Activated CD8-positive, alpha-beta memory T cell treated with anti-CD3 and anti-CD28 coated beads for 1 hour (primary cell): ENCODE results near the gene FITM1.
A peak's percentile ranks its signal among the peaks of the same experiment; 100 is the strongest.

ENCODE experiments used
- DNase-seq, 2 donors: peaks; one replicate each; pipeline ENCODE4 v3.0.0-alpha.2; 2020; ENCODE audit warnings: low read depth in 1 of 2; ENCODE audit errors: extremely low read depth in 1 of 2

Gene FITM1

DNA sequence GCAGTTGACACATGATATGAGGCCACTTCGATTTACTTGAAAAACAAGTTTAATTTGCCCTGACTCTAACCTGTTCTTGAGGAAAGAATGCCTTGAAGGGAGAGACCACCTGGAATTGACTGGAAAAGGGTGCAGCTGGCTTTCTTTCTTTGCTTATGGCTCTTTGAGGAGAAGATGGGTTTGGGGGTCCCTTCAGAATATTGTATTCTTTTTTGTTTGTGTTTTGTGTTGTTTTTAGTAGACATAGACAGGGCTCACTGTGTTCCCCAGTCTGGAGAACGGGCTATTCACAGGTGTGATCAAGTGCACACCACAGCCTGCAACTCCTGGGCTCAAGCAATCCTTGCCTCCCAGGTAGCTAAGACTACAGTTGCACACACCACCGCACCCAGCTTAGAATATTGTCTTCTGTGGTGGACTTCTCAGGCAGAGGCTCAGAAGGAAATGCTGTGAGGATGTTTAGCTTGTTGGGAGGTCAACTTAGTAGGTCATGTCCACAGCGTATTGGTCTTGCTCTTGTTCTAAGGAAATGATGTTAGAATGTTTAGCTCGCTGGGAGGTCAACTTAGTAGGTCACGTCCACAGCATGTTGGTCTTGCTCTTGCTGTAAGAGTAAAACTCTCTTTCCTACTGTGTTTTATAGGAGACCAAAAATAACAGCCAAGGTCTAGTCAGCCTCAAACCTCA is 14.2 kb upstream of the FITM1 start:
- DNase-seq = no peak

DNA sequence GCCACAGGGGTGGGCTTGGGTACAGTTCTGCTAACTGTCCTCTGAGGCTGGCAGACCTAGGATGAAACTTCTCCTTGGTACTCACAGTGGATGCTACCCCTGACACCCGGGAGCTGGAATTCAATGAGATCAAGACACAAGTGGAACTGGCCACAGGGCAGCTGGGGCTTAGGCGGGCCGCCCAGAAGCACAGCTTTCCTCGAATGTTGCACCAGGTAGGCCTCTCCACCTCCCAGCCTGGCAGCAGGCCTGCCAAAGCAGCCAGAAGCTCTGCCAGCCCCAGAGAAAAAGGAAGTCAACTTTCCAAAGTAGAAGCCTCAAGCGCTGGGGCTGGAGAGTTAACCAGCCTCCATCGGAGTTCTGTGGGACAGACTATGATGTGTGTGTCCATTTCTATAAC is 13.3 kb upstream of the FITM1 start:
- no peak for DNase-seq

DNA sequence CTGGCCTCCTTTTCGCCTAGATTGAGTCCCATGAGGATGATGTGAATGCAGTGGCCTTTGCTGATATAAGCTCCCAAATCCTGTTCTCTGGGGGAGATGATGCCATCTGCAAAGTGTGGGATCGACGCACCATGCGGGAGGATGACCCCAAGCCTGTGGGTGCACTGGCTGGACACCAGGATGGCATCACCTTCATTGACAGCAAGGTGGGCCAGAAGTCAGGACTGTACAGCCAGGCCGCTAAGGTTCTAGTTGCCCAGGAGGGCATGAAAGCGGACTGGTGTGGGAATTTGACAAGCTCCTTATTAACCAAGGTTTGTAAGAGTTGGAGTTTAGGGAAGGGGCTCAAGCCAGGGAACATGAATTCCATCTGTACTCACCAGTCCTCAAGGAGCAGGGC is 10.8 kb upstream of the FITM1 start:
- DNase-seq = no peak

DNA sequence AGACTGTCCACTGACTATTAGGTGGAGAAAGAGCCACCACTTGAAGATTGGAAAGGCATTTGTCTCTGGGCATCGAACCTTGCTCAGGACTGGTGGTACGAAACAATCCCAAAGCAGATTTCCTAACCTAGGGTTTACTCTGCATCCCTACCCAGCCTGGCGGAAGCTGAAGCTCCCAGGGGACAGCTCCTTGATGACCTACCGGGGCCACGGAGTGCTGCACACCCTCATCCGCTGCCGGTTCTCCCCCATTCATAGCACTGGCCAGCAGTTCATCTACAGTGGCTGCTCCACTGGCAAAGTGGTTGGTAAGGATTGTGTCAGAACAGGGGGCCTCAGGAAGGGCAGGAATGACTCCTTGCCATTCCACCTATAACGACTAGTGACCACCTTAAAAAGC is 9.2 kb upstream of the FITM1 start:
- no peak for DNase-seq

DNA sequence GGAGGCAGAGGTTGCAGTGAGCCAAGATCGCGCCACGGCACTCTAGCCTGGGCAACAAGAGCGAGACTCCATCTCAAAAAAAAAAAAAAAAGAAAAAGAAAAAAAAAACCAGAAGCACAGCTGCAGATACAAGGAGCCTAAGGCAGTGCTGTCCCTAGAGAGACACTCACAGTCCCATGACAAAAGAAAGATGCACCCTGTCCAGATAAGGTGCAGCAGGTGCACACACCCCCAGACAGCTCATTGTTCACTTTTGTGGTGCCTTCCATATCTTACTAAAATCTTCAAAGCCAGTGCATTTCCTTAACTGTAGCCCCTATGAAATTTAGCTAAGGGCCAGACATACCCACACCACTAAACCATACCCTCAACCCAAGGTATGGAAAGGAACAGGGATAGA is 8.0 kb upstream of the FITM1 start:
- DNase-seq = no peak

DNA sequence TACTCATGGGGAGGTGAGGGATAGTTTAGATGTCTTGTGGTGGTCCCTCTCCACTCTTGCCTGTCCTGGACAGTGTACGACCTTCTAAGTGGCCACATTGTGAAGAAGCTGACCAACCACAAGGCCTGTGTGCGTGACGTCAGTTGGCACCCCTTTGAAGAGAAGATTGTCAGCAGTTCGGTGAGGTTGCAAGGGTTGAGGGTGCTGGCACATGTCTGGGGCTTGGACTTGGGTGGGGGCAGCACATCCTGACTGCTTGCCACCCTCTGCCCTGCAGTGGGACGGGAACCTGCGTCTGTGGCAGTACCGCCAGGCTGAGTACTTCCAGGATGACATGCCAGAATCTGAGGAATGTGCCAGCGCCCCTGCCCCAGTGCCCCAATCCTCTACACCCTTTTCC is 7.6 kb upstream of the FITM1 start:
- DNase-seq = no peak

DNA sequence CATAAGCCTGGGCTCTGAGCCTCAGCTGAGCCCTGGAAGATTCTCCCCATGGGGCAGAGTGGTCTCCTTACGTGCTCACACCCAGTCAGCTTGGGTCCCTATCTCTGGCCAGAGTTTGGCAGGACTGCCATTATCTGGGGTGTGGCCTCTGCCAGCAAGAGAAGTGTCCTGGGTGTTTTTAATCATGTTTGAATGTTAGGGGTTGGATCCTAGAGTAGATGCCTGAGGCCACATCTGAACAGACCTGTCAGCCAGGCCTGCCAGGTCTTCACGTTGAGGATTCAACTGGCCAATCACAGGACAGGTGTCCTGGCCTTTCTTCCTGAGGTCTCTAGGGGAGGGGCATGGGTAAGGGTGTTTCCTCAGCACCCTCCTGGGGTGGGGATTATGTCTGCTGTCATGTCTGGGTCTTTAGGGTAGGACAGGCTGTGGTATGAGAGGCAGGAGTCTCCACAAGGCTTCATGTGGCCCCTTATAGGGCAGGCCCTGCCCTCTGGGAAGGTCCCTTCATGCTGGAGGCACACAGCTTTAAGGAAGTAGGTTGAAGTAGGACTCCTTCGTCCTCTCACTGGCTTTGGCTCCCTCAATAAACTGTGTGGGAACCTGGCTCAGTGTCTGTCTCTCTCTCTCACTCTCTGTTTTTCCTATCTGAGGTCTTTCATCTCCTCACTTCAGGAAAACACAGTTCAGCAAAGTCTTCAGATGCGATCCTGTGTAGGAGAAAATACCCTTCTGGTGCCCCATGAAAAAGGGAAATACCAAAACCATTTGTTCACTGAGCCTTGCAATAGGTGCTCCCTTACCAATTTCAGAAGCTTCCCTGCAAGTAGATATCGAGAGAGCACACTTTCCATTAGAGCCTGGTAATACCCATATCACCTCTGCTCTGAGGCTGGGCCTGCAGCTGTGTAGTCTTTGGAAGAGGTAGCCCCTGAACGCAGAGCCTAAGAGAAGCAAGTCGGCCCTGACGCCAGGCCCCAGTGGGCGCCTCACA is 6.7 kb upstream of the FITM1 start:
- DNase-seq = no peak

DNA sequence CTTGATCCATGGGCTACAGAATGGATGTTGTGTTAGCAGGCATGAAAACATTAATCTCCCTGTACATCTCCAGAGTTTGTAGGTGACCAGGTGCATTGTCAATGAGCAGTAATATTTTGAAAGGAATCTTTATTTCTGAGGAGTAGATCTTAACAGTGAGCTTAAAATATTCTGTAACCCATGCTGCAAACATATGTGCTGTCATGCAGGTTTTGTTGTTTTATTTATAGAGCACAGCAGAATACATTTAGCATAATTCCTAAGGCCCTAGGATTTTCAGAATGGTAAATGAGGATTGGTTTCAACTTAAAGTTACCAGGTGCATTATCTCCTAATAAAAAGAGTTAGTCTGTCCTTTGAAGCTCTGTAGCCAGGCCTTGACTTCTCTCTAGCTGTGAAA is 3.5 kb upstream of the FITM1 start:
- DNase-seq = no peak

DNA sequence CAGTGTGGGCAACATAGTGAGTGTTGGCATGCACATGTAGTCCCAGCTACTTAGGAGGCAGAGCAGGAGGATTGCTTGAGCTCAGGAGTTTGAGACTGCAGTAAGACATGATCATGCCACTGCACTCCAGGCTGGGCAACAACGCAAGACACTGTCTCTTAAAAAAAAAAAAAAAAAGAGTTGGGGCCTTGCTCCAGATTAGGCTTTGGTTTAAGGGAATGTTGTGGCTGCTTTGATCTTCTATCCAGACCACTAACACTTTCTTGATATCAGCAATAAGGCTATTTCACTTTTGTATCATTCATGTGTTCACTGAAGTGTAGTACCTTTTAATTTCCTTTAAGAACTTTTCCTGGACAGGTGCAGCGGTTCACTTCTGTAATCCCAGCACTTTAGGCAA is 2.8 kb upstream of the FITM1 start:
- DNase-seq = no peak

DNA sequence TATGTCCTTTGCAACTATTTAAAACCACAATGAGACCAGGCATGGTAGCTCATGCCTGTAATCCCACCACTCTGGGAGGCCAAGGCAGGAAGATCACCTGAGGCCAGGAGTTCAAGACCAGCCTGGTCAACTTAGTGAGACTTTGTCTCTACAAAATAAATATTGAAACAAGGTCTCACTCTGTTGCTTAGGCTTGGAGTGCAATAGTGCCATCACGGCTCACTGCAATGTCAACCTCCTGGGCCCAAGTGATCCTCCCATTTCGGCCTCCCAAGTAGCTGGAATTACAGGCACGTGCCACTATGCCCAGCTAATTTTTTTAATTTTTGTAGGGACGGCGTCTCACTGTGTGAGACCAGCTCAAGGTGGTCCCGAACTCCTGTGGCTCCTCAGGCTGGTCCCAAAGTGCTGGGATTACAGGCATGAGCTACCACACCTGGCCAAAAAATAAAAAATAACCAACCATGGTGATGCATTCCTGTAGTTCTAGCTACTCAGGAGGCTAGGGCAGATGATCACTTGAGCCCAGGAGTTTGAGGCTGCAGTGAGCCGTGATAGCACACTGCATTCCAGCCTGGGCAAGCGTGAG is 955 bp upstream of the FITM1 start:
- DNase-seq = no peak

DNA sequence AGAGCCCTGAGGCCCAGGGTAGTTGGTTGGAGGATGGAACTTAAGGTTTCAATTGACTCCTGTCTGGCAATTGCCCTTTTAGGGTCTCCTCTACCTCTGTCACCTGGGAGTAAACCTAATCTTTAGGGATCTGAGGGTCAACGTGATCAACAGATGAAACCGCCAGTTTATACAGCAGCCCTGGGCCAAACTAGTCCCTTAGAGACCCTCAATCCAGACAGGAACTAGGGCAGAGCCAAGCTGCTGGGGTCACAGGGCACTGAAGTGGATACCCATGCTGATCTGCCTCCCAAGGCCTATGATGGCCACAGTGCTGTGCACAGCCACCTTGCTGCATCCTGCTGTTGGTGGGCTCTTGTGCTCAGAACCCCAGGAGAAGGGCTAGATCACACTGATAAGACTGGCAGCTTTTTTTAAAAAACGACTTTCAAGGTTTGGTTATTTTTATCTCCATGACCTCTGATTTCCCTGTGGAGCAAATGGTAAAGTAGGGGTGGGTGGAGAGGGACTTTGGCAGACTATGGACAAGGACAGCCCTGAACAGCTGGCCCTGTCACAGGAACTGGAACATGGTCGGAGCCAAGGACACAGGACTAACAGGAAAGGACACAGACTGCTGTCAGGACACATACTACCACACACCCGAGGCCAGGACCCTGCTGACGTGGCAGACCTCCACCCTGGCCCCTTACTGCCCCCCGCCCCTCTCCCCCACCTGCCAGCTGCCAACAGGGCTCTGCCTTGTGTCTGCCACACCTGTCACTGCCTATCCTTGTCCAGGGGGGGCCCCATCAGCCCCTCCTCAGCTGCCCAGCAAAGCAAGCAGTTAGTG is 474 bp downstream of the FITM1 start:
- no peak for DNase-seq

DNA sequence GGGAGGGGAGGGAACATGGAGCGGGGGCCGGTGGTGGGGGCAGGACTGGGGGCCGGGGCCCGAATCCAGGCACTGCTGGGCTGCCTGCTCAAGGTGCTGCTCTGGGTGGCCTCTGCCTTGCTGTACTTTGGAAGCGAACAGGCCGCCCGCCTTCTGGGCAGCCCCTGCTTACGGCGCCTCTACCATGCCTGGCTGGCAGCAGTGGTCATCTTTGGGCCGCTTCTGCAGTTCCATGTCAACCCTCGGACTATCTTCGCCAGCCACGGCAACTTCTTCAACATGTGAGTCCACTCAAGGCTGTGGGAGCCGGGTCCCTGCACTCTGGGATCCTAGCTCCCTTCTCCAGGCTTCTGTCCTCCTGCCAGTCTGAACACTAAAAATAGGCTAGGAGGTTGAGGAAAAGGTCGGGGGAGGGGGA is 1.1 kb downstream of the FITM1 start:
- DNase-seq = no peak

DNA sequence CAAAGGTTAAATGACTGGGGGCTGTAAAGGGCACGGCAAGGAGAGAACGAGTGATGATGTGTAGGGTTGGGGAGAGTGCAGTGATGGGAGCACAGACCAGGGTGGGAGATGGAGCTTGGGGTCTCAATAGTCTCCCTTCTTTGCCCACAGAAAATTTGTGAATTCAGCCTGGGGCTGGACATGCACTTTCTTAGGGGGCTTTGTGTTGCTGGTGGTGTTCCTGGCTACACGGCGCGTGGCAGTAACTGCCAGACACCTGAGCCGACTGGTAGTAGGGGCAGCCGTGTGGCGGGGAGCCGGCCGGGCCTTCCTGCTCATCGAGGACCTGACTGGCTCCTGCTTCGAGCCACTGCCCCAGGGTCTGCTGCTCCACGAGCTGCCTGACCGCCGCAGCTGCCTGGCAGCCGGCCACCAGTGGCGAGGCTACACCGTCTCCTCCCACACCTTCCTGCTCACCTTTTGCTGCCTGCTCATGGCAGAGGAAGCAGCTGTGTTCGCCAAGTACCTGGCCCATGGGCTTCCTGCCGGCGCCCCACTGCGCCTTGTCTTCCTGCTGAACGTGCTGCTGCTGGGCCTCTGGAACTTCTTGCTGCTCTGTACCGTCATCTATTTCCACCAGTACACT is 1.7 kb downstream of the FITM1 start:
- DNase-seq = no peak

DNA sequence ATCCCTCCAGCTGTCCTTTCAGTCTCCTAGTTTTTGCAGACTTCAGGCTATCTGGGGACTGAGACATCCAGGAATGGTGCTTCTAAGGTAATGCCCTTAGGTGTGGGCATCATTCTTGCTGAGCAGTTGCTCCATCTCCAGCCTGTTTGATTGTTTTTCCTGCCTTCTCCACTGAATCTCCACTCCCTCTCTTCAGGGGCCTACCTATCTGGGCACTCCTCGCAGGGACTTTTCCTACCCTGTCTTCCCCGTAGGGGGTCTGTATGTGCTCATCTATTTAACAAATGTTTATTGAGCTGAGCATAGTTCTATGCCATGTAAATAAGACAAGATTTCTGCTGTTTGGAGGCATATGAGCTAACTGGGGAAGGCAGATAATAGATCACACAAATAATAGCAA is 2.5 kb downstream of the FITM1 start:
- DNase-seq = no peak

DNA sequence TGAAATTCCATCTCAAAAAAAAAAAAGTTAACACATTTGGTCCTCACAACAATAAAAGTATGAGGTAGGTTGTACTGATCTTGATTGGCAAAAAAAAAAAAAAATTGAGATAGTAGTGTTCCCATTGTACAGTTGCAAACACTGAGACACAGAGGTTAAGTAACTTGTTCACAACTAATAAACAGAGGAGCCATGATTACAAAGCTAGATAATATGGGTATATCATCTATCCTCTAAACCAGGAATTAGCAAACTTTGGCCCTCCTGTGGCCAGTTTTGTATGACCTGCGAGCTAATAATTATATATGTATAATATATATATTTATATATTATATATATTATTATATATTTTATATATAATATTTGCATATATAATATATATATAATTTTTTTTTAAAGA is 3.3 kb downstream of the FITM1 start:
- DNase-seq = no peak

DNA sequence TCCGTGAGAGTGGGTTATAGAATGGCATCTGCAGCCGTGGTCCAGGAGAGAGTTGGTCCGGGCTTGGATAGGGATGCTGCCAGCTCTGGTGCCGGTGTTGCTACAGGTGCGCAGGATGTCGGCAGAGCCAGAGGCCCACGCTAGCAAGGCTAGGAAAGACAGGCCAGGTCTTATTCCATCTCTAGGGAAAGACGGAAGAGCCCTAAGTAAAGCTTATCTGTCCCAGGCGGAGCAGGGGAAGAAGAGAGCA is 5.0 kb downstream of the FITM1 start:
- no peak for DNase-seq

DNA sequence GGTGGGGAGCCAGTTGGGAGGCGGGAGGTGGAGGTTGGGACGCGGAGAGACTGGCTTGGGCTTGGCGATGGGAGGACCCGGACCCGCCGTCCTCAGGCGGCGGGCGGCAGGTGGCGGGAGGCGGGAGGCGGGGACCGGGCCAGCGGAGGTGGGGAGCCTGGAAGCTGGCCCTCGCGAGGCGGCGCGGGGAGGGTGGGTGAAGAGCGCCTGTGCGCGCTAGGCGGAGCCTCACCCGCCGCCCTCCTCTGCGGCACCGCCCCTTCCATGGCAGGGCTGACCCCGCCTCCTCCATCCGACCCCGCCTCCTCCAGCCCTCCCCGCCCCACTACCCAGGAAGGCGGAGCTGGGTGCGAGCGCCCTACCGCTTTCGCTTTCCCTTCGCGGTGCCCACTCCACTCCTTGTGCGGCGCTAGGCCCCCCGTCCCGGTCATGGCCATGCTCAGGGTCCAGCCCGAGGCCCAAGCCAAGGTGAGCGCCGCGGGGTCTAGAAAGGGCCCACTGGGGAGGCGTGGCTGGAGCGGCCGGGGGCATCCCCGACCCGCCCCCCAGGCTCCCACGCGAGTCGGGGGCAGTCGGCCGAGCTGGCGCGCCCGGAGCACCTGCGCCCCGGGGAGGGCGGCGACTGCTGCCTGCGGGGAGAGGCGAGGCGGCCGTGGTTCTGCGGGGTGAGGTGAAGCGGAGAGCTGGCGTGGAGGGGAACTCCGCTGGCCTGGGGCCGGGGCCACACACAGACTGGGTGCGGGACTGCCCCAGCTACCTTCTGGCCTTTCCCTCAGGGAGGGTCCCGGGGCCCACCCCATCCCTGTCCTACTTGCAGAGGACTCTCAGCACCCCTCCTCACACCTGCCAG is 5.6 kb downstream of the FITM1 start, which contains the start of gene PSME1:
Gene PSME1, plus strand, starts transcription at position 361 of the 850 bp plus-strand sequence. Its CDS starts 69 bp downstream, at position 430.
- DNase-seq = peak; percentile 79 to 89

DNA sequence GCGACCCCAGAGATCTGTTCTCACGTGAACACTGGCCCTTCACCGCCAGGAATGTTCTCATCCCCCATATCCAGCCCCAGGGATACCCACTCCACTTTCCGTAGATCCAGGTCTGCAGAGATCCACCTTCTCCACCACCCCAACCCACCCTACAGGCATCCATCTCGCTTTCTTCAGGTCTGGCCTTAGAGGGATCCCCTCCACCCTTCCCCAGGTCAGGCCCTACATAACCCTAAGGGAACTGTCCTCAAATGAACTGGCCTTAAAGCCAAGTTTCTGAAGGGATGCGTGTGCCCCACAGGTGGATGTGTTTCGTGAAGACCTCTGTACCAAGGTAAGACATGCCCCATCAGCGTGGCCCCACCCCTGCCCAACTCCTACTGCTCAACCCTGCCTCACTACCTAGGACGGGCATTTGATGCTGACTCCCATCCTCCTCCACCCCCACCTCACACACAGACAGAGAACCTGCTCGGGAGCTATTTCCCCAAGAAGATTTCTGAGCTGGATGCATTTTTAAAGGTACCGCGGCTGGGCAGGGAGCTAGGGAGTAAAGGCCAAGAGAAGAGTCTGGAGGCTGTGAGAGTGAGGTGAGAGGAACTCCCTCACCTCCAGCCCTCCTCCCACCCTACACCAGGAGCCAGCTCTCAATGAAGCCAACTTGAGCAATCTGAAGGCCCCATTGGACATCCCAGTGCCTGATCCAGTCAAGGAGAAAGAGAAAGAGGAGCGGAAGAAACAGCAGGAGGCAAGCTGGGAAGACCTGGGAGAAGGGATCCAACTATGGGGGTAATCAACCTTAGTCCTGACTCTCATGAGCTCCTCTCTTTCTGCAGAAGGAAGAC is 6.4 kb downstream of the FITM1 start:
- no peak for DNase-seq
